HL-60 (cell line): ENCODE data around the gene BIK.

ENCODE experiments used
- DNase-seq, 2 experiments: peaks; one replicate each; pipeline ENCODE4 v3.0.0-alpha.2; 2010 to 2020; ENCODE audit warnings: low read depth in 1 of 2, low spot score in 1 of 2
- H3K27ac ChIP-seq: fragments of 250-450 bp; sonication (Bioruptor Pico); replicated peaks from 2 replicates; pipeline ENCODE4 v1.5.1; 2020; ENCODE audit warnings: mild to moderate bottlenecking, moderate library complexity
- H3K27me3 ChIP-seq: fragments of 250-450 bp; sonication (Bioruptor Pico); 2 replicates; pipeline ENCODE4 v1.5.1; 2021; ENCODE audit warnings: mild to moderate bottlenecking, moderate library complexity; ENCODE audit not compliant: insufficient read depth, poor library complexity, severe bottlenecking
- H3K4me3 ChIP-seq: replicated peaks from 2 replicates; pipeline ENCODE4 v1.5.1; 2011; ENCODE audit warnings: mild to moderate bottlenecking, control low read depth, low read length; ENCODE audit not compliant: insufficient read depth
- GABPA ChIP-seq: IDR thresholded peaks from 2 replicates; pipeline ENCODE4 v1.6.1; 2012; ENCODE audit warnings: low read depth
- POLR2AphosphoS5 ChIP-seq: IDR thresholded peaks from 2 replicates; pipeline ENCODE4 v1.6.1; 2012; ENCODE audit warnings: low read depth
- SPI1 ChIP-seq: IDR thresholded peaks from 2 replicates; pipeline ENCODE4 v1.6.1; 2012; ENCODE audit warnings: low read depth, mild to moderate bottlenecking, borderline replicate concordance
- long read RNA-seq: library from polyadenylated mRNA; unstranded; transcript quantifications from one replicate; pipeline ENCODE4 v2.0.0, GENCODE V29; 2020
- TF ChIP-seq, protein P1 (sequence below): IDR thresholded peaks from 2 replicates; pipeline ENCODE4 v1.6.1; 2012; ENCODE audit warnings: low read depth; ENCODE audit not compliant: insufficient replicate concordance
- TF ChIP-seq, protein P2 (sequence below): IDR thresholded peaks from one replicate; pipeline ENCODE4 v1.5.1; 2011; ENCODE audit warnings: low read length, control low read depth, inconsistent platforms; ENCODE audit not compliant: insufficient read depth

The BIK gene
- long read RNA-seq, transcript BIK-201 (5 exons, 953 nt) = major isoform, 8 of 8 reads
- long read RNA-seq, partial matches to known transcripts = 0 of 8 reads
- long read RNA-seq, other reads (novel, unspliced or antisense) = 0 of 8 reads

- peak; percentile 61 to 72 for DNase-seq
- no peaks in the 10 kb centered on the region for H3K27me3 ChIP-seq
- peak within 1 kb of the TSS; percentile 21 for H3K27ac ChIP-seq
- H3K4me3 ChIP-seq = peak within 1 kb of the TSS; percentile 72
- TF ChIP-seq, protein P1, sequence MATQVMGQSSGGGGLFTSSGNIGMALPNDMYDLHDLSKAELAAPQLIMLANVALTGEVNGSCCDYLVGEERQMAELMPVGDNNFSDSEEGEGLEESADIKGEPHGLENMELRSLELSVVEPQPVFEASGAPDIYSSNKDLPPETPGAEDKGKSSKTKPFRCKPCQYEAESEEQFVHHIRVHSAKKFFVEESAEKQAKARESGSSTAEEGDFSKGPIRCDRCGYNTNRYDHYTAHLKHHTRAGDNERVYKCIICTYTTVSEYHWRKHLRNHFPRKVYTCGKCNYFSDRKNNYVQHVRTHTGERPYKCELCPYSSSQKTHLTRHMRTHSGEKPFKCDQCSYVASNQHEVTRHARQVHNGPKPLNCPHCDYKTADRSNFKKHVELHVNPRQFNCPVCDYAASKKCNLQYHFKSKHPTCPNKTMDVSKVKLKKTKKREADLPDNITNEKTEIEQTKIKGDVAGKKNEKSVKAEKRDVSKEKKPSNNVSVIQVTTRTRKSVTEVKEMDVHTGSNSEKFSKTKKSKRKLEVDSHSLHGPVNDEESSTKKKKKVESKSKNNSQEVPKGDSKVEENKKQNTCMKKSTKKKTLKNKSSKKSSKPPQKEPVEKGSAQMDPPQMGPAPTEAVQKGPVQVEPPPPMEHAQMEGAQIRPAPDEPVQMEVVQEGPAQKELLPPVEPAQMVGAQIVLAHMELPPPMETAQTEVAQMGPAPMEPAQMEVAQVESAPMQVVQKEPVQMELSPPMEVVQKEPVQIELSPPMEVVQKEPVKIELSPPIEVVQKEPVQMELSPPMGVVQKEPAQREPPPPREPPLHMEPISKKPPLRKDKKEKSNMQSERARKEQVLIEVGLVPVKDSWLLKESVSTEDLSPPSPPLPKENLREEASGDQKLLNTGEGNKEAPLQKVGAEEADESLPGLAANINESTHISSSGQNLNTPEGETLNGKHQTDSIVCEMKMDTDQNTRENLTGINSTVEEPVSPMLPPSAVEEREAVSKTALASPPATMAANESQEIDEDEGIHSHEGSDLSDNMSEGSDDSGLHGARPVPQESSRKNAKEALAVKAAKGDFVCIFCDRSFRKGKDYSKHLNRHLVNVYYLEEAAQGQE = peak; percentile 14
- no peak for TF ChIP-seq POLR2AphosphoS5
Measured at GRCh38 chr22:43110444-43110926, at the start of gene BIK. Gene BIK, plus strand, starts transcription at chr22:43110750. Its CDS starts 13,273 bp downstream, at chr22:43124023.

- no peak for TF ChIP-seq SPI1
- TF ChIP-seq, protein P2, sequence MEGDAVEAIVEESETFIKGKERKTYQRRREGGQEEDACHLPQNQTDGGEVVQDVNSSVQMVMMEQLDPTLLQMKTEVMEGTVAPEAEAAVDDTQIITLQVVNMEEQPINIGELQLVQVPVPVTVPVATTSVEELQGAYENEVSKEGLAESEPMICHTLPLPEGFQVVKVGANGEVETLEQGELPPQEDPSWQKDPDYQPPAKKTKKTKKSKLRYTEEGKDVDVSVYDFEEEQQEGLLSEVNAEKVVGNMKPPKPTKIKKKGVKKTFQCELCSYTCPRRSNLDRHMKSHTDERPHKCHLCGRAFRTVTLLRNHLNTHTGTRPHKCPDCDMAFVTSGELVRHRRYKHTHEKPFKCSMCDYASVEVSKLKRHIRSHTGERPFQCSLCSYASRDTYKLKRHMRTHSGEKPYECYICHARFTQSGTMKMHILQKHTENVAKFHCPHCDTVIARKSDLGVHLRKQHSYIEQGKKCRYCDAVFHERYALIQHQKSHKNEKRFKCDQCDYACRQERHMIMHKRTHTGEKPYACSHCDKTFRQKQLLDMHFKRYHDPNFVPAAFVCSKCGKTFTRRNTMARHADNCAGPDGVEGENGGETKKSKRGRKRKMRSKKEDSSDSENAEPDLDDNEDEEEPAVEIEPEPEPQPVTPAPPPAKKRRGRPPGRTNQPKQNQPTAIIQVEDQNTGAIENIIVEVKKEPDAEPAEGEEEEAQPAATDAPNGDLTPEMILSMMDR = no peak
Measured at GRCh38 chr22:43066134-43066533, 44.4 kb upstream of the BIK start.

DNA sequence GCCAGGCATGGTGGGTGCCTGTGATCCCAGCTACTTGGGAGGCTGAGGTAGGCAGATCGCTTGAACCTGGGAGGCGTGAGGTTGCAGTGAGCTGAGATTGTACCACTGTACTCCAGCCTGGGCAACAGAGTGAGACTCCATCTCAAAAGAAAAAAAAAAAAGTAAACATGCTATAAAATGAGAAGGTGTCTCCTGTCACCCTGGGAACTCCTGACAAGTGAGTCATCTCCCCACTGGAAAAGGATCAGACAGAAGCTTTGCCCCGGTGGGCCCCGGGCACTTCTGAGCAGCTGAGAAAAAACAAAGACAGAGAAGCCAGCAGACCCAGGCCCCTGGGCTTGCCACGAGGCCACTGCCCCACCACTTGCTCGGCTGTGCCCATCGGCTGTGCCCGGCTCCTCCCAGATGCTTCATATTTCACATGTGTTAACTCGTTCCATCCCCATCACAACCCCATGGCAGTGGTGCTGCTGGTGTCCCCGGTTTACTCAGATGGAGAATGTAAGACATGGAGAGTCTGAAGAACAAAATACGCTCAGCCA lies 43.6 kb upstream of the BIK start:
- DNase-seq = no peak
- TF ChIP-seq, protein P1 = no peak
- no peak for TF ChIP-seq GABPA
- no peak for TF ChIP-seq SPI1
- TF ChIP-seq POLR2AphosphoS5 = no peak
- TF ChIP-seq, protein P2 = no peak

More at GRCh38 chr22:43066134-43066533, 44.4 kb upstream of the BIK start:
- Histone ChIP-seq H3K4me3 (no peak overlapping the region), H3K27ac (no peak overlapping the region), H3K27me3 (no peaks in the 10 kb centered on the region)
- no peak for DNase-seq

GRCh38 chr22:43077121-43077877 lies 33.3 kb upstream of the BIK start:
- no peak overlapping the region for H3K27ac ChIP-seq
- H3K27me3 ChIP-seq = no peaks in the 10 kb centered on the region
- DNase-seq = no peak
- H3K4me3 ChIP-seq = no peak overlapping the region
- TF ChIP-seq SPI1 (no peak), GABPA (no peak), POLR2AphosphoS5 (no peak)
- TF ChIP-seq, protein P2 = no peak
- TF ChIP-seq, protein P1 = no peak

More for the DNA sequence above, 43.6 kb upstream of the BIK start:
- H3K27ac ChIP-seq = no peak overlapping the region
- H3K27me3 ChIP-seq = no peaks in the 10 kb centered on the region
- H3K4me3 ChIP-seq = no peak overlapping the region
